RPMI7951 (cell line): Measurements from ENCODE around the gene CUL5. TPM values are rescaled to one million over a fixed set of nuclear protein-coding genes. Genes with fewer than 3 reads are reported as not detected.
A peak's percentile ranks its signal among the peaks of the same experiment; 100 is the strongest.

Experiments
- DNase-seq: peaks from one replicate; pipeline ENCODE4 v3.0.0-alpha.2; 2012; ENCODE audit warnings: low read depth
- total RNA-seq: library from RNA; depleted of rRNA; stranded (reverse); fragments of >200 nt; shearing (Covaris generic); gene quantifications from 2 replicates; pipeline ENCODE4 v1.2.3, GENCODE V29; 2014; rRNA removed

Gene CUL5
- total RNA-seq = 32.3 and 33.0 TPM in 2 replicates

DNA sequence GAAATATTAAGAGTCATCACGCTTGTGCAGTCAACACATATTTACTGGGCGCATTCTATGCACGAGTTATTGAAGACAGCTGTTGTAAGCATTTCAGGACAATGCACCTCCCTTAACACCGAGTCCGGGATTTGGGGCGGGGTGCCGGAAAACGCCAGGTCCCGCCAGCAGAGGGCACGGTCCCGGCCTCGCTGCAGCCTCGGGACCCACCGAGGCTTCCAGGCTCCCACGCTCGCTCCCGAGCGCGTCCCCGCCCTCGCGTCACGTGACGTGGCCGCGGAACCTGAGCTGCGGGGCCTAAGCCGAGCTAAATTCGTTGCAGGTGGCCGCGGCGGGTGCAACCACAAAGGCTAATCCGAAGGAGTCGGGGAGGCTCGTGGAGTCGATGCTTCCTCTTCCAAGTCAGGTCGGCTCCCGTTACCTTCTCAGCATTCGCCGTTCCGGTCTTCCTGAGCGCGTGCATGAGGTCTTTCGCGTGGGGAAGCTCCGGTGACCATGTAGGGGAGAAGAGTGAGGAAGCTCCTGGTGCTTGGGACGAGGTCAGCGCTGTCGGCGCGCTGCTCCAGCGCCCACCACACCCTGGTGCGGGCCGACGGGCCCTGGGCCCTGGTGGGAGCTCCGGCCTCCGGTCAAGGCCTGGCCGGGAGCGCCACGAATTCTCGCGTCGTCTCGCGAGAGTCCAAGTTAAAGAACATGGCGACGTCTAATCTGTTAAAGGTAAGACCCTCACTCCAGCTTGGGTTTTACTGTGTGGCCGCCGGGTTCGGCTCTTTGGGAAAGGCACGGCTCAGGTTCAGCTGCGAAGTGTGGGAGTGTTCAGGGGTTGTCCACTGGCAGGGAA is at the start of gene CUL5:
TSS of gene CUL5 (plus strand) at position 243 of the 841 bp plus-strand sequence. CDS start at position 694, 451 bp downstream.
- peak; percentile 88 for DNase-seq

DNA sequence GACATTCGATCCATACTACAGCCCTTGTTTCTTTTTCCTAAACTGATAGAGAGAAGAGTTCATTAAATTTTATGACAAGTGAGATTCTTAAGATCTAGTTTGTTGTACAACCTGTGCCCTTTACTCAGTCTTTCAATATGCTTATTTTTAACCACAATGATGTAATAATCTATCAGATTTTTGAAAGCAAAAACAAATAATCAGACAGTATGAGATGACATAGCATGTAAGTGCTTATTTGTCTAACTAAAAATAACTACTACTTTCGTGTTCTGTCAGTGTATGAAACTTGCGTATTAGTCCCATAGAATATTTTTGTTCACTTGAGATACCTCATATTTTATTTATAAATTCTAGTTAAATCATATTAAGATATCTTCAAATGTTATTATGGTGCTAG is 47.2 kb upstream of the CUL5 start:
- DNase-seq = no peak

DNA sequence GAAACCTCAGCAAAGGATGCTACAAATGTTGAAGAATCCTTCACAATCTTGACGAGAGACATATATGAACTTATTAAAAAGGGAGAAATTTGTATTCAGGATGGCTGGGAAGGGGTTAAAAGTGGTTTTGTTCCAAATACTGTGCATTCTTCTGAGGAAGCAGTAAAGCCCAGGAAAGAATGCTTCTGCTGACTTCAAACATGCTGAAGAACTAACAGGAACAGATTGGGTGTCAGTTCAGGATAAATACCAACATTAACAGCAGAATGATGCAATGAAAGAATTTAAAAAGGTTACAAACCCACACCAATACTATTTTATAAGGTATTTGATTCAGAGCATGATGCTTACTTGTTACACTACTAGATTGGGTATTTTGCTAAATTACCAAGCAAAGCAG is 46.5 kb upstream of the CUL5 start:
- DNase-seq = no peak

DNA sequence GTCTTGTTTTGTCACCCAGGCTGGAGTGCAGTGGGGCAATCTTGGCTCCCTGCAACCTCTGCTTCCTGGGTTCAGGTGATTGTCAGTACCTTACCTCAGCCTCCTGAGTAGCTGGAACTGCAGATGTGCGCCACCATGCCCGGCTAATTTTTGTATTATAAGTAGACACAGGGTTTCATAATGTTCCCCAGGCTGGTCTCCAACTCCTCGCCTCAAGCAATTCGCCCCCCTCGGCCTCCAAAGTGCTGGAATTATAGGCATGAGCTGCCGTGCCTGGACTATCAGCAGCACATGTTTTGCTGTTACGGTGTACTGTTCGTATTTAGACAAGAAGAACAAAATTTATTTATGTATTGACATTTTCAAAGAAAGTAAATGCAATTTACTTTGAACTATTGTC is 45.6 kb upstream of the CUL5 start:
- DNase-seq = no peak

DNA sequence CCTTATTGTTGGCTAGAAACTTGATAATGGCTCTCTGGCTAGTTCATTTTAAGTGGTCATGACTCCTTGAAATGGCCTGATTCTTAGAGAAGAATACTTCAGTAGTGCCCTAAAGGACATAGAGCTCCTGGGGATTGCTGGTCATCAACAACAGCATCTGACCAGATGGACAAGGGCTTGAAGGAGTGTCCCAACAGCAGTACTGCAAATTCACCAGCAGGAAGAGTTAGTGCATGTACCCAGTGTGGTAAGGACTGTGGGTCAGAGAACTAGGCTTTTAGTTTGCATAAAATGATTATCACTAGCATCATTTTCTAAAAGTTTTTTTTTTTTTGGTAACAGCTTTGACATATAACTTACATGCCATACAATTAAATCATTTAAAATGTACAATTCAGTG is 39.5 kb upstream of the CUL5 start:
- peak; percentile 7 for DNase-seq

DNA sequence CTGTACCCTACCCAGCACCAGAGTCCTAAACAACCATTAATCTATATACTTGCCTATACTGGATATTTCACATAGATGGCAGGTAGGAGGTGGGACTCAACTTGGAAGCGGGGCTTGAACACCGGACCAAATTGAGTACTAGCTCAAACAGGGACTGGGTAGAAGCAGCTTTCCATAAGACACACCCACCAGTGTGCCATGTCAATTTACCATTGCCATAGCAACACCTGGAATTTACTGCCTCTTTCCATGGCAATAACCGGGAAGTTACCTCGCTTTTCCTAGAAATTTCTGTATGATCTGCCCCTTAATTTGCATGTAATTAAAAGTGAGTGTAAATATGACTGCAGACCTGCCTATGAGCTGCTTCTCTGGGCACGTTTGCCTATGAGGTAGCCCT is 38.6 kb upstream of the CUL5 start:
- no peak for DNase-seq

DNA sequence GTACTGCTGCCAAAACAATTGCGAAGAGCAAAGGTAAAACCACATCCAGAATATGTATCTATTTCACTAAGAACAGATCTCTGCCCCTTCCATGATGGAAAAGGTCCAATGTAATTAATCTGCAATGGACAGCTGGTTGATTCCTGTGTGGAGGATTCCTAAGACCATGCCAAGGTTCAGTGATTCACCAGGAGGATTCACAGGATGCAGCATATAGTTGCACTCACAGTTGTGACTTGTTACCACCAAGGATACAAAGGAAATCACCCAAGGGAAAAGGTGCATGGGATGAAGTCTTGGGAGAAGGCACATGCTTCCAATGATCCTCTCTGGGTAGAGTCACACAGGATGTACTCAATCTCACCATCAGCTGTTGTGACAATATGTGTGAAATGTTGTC is 35.1 kb upstream of the CUL5 start:
- no peak for DNase-seq

DNA sequence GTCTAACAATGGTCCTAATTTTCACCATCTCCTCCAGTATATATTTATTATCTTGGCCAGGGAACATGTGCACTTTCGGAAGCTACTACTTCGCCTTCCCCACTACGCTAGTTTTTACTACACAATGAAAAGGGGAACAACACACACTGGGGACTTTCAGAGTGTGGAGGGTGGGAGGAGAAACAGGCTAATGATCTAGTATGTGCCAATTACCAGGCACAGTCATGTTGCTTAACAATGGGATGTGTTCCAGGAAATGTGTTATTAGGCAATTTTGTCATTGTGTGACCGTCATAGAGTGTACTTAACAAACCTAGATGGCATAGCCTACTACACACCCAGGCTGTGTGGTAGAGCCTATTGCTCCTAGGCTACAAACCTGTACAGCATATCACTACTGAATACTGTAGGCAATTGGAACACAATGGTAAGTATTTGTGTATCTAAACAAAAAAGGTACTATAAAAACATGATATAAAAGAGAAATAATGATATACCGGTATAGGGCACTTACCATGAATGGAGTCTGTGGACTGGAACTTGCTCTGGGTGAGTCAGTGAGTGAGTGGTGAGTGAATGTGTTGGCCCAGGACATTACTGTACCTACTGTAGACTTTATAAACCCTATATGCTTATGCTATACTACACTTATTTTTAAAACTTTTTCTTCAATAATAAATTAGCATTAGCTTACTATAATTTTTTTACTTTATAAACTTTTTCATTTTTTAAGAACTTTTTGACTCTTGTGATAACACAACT is 20.1 kb upstream of the CUL5 start:
- DNase-seq = no peak

DNA sequence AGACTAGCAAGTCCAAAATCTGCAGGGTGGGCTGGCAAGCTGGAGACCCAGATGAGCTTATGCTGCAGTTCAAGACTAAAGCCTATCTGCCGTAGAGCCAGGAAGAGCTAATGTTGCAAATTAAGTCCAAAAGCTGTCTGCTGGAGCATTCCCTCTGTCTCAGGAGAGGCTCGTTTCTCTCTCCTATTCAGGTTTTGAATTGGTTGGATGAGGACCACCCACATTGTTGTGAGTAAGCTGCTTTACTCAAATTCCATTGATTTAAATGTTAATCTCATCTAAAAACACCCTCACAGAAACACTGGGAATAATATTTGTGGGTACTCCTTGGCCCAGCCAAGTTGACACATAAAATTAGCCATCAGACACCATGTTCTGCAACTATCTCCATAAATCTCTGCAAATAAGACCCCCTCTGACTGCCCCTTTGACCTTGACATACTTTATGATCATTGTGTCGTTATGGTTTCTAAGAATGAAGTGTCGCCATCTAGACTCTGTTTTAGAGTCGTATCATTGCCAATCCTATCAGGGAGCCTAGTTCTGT is 16.8 kb upstream of the CUL5 start:
- DNase-seq = no peak

DNA sequence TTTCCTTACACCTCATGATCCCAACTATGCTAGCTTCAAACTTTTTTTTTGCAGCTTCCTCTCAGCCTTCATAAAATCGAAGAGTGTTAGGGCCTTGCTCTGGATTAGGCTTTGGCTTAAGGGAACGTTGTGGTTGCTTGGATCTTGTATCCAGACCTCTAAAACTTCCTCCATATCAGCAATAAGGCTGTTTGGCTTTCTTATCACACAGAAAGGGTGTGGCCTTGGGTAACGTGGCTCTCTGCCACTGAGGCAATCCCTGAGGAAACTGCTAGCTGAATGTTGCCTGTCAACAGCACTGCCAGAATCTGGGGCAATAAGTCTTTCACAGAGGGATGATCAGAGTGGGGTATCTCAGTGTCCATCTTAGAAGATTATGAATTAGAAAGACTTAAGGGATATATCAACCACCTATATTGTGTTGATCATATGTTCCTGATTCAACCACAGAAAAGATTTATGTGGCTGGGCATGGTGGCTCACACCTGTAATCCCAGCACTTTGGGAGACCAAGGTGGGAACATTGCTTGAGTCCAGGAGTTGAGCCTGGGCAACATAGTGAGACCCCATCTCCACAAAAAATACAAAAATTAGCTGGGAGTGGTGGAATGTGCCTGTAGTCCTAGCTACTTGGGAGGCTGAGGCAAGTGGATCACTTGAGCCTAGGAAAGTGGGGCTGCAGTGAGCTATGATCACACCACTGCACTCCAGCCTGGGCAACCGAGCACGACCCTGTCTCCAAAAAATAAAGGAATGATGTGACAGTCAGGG is 12.5 kb upstream of the CUL5 start:
- DNase-seq = no peak

DNA sequence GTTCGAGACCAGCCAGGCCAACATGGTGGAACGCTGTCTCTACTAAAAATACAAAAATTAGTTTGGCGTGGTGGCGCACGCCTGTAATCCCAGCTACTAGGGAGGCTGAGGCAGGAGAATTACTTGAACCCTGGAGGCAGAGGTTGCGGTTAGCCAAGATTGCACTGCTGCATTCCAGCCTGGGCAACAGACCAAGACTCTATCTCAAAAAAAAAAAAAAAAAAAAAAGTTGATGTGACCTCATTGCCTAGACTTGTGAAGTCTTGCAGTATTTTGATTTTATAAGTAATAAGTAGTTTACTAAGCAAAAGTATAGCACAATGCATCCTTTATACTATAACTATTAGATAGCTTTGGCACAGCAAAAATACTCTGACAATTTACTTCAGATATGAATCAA is 9.9 kb upstream of the CUL5 start:
- DNase-seq = no peak

DNA sequence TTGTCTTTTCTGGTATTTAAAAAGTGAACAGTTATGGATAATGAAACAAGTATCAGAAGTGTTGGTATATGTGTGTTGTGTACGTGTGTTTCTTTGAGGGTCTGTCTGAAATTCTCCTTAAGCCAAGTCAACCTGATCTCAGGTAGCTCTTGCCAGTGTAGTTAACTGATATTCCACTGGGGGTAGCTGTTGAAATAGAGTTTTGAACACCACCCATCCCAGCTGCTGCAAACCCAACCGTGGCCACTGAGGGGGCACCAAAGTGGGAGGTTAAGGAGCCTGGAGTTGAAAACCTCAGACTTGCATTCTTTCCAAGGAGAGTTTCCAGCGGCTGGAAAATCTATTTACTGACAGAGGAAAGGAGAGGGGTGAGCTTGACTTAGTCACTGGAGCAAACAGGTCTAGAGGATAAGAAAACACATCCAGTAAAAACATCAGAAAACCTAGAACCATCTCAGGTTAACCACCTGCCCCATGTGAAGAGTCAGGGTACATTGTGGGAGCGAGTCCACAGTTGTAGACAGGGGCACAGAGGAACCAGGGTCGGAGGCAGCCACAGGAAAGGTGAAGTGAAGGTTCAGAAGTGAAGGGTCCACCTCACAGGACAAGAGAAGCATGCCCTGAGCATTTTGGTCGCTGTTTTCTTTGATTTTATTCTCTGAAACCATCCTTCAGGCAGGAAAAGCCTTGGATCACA is 8.8 kb upstream of the CUL5 start:
- peak; percentile 47 for DNase-seq

DNA sequence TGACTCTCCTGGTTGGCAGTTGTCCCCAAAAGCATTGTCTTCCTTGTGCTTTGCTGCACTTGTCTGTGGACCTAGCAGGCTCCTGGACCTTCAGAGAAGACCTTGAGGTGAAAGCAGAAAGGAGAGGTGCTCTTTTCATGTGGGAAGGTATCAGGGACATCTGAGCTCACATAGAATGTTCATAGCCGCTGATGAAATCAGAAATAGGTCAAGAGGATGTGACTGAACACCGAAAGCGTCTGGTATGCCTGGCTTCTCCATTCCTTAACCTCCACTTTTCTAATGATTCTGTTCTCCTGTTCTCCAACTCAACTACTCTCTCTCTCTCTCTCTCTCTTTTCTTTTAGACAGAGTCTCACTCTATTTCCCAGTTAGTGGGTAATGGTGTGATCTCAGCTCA is 6.2 kb upstream of the CUL5 start:
- no peak for DNase-seq

DNA sequence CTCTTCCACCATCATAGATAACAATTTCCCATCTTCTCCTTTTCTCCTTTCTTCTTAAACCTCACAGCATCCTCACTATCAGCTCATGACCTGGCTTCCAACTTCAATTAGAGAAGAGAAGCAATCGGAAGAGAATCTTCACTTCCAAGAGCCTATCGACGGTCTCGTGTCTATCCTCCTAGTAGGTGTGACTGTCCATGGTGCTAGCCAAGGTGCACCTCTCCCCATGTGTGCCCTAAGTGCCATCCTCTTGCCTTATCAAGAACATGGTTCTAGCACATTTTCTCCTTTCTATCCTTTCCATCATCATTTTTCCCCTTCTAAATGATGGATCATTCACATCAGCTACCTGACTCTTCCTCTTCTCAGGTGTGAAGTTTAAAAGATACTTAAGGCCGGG is 5.1 kb upstream of the CUL5 start:
- no peak for DNase-seq

DNA sequence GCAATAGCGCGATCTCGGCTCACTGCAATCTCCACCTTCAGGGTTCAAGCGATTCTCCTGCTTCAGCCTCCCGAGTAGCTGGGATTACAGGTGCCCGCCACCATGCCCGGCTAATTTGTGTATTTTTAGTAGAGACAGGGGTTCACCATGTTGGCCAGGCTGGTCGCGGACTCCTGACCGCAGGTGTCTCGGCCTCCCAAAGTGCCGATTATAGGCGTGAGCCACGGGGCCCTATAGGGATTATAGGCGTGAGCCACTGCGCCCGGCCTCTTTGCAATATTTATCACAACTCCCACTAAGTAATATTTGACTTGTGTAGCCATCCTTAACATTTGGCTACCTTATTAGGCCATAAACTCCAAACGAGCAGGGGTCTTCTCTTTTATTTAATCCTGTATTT is 879 bp upstream of the CUL5 start:
- no peak for DNase-seq

DNA sequence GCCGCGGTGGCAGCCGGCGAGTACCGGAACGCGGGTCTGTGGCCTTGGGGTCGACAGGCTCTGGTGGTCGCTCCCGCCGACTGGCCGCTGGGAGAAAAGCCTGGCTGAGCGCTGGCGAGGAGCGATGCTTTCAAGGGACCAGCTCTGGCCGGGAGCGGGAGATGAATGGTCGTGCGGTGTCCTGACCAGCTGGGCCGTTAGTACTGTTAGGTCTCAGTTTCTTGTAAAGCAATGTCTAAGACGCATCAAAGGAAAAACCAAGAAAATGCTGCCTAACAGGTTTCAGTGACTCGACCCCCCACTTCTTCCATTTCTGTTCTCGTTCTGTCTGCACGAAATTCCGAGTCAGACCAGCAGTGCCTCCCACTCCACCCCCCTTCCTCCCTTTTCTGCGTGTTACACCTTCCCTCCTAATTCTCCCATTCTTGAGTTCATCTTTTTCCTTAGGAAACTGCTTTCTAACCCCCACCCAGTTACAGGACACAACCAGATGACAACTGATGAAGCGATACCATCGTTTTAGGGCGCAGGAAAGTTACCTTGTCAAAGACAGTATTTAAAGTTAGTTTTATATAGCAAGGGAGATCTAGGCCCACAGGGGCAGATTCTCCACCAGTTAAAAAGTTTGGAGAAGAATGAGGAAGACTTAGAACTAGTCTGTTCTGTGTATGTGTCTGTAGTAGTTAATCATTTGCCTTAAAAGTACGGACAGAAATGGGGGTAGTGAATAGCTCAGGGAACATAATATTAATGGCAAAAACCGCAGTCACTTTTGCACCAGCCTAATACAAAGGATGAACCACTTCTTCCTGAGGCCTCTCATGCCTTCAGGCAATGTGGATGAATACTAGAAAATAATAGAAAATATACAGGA is 1.0 kb downstream of the CUL5 start:
- peak; percentile 10 for DNase-seq

DNA sequence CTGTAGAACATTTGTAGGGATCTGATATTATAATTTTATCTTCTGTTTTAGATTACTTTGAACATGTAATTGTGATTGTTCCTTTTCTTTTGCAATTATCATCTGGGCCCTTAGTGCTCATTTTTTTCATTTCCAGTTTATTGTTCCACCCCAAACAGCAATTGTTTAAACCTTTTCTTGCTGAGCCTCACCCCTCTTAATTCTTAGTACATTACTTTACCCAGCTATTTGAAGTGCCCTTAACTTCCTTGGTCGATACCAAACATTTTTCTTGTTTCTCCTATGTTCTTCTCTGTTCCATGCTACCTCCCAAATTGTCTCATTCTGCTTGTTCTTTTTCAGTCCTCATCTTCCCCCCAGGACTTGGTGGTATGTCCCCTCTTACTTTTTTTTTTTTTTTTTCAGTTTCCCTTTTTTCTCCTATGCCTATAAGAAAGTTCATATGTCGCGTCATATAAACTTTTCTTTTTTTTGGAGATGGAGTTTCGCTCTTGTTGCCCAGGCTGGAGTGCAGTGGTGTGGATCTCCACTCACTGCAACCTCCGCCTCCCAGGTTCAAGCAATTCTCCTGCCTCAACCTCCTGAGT is 3.5 kb downstream of the CUL5 start:
- DNase-seq = no peak

DNA sequence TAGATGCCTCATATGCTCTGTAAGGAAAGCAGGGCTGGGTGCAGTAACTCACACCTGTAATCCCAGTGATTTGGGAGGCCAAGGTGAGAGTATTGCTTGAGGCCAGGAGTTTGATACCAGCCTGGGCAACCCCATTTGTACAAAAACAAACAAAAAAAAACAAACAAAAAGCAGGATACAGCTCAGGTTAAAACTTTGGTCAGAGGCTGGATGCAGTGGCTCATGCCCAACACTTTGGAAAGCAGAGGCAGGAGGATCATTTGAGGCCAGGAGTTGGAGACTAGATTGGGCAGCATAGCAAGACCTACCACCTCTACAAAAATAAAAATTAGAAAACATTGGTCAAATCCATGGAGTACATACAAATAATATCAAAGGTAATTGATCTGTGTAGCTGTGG is 7.9 kb downstream of the CUL5 start:
- no peak for DNase-seq

DNA sequence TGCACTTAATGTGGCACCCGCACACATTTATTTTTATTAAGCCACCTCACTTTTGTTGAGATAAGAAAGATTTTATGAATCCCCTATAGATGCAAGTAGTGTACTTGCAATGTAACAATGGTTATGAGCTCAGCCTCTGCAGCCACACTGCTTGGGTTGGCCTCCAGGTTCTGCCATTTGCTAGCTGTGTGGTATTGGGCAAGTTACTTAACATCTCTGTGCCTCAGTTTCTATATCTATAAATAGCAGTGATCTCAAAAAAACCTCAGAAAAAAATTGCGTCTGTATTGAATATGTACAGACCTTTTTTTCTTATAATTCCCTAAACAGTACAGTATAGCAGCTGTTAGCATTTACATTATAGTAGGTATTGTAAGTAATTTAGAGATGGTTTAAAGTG is 10.0 kb downstream of the CUL5 start:
- DNase-seq = no peak
